ENCODE data around the gene KIFC1. TPM values are rescaled to one million over a fixed set of nuclear protein-coding genes. Genes with fewer than 3 reads are reported as not detected.

KIFC1 gene
- total RNA-seq, 1 donor from 2014 or later, result 7.4 TPM

DNA sequence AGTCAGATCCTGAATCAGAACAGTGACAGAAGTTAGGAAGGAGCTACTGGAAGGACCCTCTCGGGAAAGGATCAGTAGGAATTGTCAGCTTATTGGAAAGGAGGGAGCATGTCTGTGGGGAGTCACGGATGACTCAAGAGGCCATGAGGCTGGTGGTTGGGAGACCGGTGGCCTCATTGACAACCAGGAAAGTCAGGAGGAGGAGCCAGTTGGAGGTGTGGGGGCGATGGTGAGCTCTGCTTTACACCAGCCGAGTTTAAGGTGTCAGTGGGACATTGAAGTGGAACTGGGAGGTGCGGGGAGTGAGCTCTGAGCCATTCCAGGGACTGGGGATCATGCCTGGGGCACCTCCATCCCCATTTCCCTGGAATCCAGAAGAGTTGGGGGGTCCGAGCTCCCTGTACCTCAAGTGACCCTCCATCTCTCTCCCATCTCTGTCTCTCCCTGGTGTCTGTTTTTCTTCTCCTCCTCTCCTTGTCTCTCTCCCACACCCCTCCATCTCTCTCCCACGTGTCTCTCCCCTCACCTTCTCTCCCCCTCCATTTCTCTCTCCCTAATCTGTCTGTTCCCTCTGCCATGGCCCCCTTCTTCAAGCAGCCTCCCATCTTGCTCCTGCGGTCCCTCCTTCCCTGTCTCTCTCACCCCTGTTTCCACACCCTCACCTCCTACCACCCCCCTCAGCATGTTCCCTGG lies 48.5 kb downstream of the KIFC1 start:
- no peak overlapping the region for H3K4me3 Mint-ChIP-seq (ENCODE audit: unreplicated experiment)
- H3K27ac Mint-ChIP-seq (ENCODE audit: unreplicated experiment), result peak overlapping the region; percentile 49
- H3K36me3 Mint-ChIP-seq (ENCODE audit: low read depth), result peaks cover 45% of the 10 kb centered on the region
- H3K9me3 Mint-ChIP-seq (ENCODE audit: low read depth), result no peaks in the 10 kb centered on the region
- no peaks in the 10 kb centered on the region for H3K4me1 Mint-ChIP-seq (ENCODE audit: low read depth)
- no peak for DNase-seq (ENCODE audit: low spot score)
- H3K27me3 Mint-ChIP-seq (ENCODE audit: low read depth), result no peaks in the 10 kb centered on the region
- TF ChIP-seq, protein P1, sequence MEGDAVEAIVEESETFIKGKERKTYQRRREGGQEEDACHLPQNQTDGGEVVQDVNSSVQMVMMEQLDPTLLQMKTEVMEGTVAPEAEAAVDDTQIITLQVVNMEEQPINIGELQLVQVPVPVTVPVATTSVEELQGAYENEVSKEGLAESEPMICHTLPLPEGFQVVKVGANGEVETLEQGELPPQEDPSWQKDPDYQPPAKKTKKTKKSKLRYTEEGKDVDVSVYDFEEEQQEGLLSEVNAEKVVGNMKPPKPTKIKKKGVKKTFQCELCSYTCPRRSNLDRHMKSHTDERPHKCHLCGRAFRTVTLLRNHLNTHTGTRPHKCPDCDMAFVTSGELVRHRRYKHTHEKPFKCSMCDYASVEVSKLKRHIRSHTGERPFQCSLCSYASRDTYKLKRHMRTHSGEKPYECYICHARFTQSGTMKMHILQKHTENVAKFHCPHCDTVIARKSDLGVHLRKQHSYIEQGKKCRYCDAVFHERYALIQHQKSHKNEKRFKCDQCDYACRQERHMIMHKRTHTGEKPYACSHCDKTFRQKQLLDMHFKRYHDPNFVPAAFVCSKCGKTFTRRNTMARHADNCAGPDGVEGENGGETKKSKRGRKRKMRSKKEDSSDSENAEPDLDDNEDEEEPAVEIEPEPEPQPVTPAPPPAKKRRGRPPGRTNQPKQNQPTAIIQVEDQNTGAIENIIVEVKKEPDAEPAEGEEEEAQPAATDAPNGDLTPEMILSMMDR (IDR thresholded peaks at IDR 0.05), result no peak

DNA sequence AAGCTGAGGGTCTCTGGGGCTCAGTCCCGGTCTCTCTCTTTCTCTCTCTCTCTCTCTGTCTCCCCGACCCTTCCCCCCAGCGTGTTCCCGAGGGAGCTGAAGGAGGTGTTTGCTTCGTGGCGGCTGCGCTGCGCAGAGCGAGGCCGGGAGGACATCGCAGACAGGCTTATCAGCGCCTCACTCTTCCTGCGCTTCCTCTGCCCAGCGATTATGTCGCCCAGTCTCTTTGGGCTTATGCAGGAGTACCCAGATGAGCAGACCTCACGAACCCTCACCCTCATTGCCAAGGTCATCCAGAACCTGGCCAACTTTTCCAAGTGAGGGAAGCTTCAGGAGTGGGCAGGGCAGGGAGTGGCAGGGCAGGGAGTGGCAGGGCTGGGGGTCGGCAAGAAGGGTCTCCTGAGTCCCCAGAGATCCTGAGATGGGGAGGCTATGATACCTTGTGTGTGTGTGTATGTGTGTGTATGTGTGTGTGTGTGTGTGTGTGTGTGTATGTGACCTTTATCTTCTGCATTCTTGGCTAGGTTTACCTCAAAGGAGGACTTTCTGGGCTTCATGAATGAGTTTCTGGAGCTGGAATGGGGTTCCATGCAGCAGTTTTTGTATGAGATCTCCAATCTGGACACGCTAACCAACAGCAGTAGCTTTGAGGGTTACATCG lies 49.2 kb downstream of the KIFC1 start:
- DNase-seq (ENCODE audit: low spot score), result no peak
- Mint-ChIP-seq H3K36me3 (ENCODE audit: low read depth) (peaks cover 40% of the 10 kb centered on the region), H3K27me3 (ENCODE audit: low read depth) (no peaks in the 10 kb centered on the region), H3K4me3 (ENCODE audit: unreplicated experiment) (no peak overlapping the region), H3K4me1 (ENCODE audit: low read depth) (no peaks in the 10 kb centered on the region), H3K9me3 (ENCODE audit: low read depth) (no peaks in the 10 kb centered on the region), H3K27ac (ENCODE audit: unreplicated experiment) (no peak overlapping the region)
- TF ChIP-seq, protein P1 (IDR thresholded peaks at IDR 0.05), result no peak

DNA sequence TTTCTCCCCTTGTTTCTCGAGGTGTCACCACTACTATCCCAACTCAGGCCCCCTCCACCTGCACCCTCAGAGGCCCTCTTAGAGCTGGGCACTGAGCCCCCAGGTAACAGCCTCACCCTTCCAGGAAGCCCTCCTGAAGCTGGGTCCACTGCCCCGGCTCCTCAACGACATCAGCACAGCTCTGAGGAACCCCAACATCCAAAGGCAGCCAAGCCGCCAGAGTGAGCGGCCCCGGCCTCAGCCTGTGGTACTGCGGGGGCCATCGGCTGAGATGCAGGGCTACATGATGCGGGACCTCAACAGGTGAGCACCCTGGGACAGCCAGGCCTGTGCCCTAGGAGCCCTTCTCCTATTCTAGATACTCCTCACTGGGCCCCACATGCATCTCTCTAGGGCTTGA lies 49.8 kb downstream of the KIFC1 start:
- Mint-ChIP-seq H3K27me3 (ENCODE audit: low read depth) (no peaks in the 10 kb centered on the region), H3K4me1 (ENCODE audit: low read depth) (no peaks in the 10 kb centered on the region), H3K4me3 (ENCODE audit: unreplicated experiment) (no peak overlapping the region), H3K27ac (ENCODE audit: unreplicated experiment) (no peak overlapping the region), H3K9me3 (ENCODE audit: low read depth) (no peaks in the 10 kb centered on the region), H3K36me3 (ENCODE audit: low read depth) (peaks cover 41% of the 10 kb centered on the region)
- TF ChIP-seq, protein P1 (IDR thresholded peaks at IDR 0.05), result no peak
- no peak for DNase-seq (ENCODE audit: low spot score)

DNA sequence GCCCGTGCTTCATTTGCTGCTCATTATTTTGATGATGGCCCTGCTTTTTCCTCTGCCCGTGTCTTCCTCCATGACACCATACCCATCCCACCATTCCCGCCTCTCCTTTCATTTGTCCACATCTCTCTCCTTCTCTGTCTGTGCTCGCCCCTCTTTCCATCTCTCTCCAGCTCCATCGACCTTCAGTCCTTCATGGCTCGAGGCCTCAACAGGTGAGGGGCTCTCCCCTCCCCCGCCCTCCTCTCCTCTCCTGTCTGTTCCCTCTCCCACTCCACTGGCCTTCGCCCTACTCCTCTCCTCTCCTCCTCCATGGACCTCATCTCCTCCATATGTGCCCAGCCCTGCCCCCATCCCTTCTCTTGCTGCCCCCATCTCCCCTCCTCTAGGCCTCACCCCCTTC lies 50.7 kb downstream of the KIFC1 start:
- Mint-ChIP-seq H3K4me3 (ENCODE audit: unreplicated experiment) (no peak overlapping the region), H3K27me3 (ENCODE audit: low read depth) (no peaks in the 10 kb centered on the region), H3K4me1 (ENCODE audit: low read depth) (no peaks in the 10 kb centered on the region), H3K27ac (ENCODE audit: unreplicated experiment) (no peak overlapping the region), H3K9me3 (ENCODE audit: low read depth) (no peaks in the 10 kb centered on the region), H3K36me3 (ENCODE audit: low read depth) (peaks cover 39% of the 10 kb centered on the region)
- no peak for DNase-seq (ENCODE audit: low spot score)
- TF ChIP-seq, protein P1 (IDR thresholded peaks at IDR 0.05), result no peak

DNA sequence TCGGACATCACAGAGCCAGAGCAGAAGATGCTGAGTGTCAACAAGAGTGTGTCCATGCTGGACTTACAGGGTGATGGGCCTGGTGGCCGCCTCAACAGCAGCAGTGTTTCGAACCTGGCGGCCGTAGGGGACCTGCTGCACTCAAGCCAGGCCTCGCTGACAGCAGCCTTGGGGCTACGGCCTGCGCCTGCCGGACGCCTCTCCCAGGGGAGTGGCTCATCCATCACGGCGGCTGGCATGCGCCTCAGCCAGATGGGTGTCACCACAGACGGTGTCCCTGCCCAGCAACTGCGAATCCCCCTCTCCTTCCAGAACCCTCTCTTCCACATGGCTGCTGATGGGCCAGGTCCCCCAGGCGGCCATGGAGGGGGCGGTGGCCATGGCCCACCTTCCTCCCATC lies 51.4 kb downstream of the KIFC1 start:
- TF ChIP-seq, protein P1 (IDR thresholded peaks at IDR 0.05), result no peak
- DNase-seq (ENCODE audit: low spot score), result no peak
- peaks cover 42% of the 10 kb centered on the region for H3K36me3 Mint-ChIP-seq (ENCODE audit: low read depth)
- H3K9me3 Mint-ChIP-seq (ENCODE audit: low read depth), result no peaks in the 10 kb centered on the region
- no peak overlapping the region for H3K4me3 Mint-ChIP-seq (ENCODE audit: unreplicated experiment)
- H3K27me3 Mint-ChIP-seq (ENCODE audit: low read depth), result no peaks in the 10 kb centered on the region
- H3K4me1 Mint-ChIP-seq (ENCODE audit: low read depth), result no peaks in the 10 kb centered on the region
- H3K27ac Mint-ChIP-seq (ENCODE audit: unreplicated experiment), result no peak overlapping the region

All from chondrocyte (in vitro differentiated cells).